IPS-NIHi7 (cell line): ENCODE data around the gene MTG2.

Experiments
- DNase-seq: peaks from one replicate; pipeline ENCODE4 v3.0.0; 2012; ENCODE audit warnings: mixed read lengths; ENCODE audit errors: extremely low spot score

MTG2 gene

GRCh38 chr20:62183426-62184142, 756 bp downstream of the MTG2 start:
- DNase-seq = no peak

GRCh38 chr20:62186096-62186426, 3.2 kb downstream of the MTG2 start:
- no peak for DNase-seq

DNA sequence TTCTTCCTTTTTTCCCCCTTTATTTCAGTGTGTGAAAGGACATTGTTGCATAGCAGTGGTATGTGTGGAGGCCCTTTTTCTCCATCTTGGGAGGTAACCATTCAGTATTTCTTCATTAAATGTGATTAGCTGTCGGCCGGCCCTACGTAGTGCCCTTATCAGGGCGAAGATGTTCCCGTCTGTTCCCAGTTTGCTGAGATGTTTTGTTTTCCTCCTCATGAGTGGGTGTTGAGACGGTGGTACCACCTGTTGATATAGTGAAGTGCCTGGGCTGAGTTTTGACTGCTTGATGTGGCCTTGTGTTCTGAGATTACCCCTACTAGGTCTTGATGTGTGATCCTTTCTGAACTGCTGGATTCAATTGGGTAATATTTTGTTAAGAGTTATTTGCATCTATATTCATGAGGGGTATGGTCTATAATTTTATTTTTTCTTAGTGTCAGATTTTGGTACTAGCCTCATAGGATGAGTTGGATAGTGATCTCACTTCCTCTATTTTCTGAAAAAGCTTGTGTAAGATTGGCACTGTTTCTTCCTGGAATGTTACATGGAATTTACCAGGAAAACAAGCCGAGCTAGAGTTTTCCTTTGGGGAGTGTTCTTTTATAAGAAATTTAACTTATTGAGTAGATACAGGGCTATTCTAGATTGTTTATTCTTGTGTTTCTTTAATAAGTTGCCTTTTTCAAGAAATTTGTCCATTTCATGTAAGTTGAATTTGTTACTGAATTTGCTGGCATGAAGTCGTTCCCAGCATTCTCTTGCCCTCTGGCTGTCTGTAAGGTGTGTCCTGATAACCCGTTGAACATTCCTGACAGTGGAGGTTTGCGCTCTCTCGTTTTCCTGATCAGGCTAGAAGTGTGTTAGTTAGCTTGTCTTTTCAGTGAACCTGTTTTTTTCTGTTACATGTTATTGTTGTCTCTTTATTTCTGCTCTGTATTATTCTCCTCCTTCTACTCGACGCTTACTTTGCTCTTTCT, 4.3 kb downstream of the MTG2 start:
- no peak for DNase-seq

DNA sequence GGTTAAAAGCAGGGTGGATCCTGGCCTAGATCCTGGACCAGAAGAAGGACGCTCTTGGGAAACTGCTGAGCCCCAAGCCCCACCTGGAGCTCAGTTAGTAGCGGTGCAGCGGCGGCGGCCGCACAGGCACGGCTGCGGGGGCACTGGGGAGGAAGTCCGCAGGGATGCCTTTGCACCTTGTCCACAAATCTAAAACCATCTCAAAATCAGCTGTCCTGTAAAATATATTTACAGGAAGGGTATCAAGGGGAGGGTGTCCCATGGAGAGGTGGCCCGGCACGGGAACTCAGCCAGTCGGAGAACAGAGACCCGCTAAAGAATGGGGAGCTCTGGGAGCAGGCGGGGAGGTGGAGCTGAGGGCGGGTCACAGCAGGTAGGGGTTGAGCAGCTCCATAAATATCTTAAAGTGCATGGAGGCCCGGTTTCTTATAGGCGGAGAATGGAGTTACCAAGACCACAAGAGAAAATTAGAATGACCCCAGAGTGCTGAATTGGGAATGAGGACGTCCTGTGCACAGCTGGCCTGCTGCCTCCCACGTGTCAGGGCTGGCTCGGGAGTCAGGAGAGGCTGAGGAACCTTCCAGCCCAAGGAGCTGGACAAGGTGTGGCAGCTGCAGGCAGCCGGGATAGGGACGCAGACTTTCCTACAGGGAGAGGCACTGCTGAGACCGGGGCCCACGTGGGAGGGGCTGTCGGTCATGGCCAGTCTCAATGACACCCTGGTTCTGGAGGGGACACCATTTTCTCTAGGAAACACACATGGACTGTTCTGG, 8.0 kb downstream of the MTG2 start:
- no peak for DNase-seq

DNA sequence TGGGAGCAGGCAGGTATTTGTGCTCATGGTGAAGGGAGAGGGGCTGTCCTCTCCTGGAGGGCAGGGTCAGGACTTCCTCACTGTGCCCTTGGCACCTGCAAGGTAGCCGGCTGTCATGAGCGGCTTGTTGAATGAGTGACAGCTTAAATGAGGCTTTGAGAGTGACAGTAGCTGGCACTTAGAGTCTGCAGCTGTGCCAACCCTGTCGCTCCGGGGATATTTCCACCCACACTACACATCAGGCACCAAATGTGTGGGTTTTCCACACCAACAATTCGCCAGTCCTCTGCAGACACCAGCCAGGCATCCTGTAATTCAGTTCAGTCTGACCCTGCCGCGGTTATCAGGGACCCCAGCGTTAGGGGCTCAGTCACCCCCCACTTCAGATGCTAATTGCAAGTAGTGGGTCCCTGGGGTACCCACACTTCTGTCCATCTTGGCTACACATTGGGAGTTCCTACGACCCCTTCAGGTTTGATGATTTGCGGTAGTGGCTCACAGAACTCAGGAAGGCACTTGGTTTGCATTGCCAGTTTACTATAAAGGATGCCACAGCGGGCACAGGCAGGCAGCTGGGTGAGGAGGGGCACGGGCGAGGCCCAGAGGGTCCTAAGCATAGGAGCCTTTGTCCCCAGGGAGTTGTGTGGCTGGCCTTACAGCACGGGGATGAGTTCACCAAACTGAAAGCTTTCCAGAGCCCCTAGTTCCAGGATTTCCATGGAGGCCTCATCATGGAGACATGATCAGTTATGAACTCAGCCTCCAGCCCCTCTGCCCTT, 9.1 kb downstream of the MTG2 start:
- DNase-seq = no peak

GRCh38 chr20:62192635-62193034, 9.8 kb downstream of the MTG2 start:
- DNase-seq = no peak

DNA sequence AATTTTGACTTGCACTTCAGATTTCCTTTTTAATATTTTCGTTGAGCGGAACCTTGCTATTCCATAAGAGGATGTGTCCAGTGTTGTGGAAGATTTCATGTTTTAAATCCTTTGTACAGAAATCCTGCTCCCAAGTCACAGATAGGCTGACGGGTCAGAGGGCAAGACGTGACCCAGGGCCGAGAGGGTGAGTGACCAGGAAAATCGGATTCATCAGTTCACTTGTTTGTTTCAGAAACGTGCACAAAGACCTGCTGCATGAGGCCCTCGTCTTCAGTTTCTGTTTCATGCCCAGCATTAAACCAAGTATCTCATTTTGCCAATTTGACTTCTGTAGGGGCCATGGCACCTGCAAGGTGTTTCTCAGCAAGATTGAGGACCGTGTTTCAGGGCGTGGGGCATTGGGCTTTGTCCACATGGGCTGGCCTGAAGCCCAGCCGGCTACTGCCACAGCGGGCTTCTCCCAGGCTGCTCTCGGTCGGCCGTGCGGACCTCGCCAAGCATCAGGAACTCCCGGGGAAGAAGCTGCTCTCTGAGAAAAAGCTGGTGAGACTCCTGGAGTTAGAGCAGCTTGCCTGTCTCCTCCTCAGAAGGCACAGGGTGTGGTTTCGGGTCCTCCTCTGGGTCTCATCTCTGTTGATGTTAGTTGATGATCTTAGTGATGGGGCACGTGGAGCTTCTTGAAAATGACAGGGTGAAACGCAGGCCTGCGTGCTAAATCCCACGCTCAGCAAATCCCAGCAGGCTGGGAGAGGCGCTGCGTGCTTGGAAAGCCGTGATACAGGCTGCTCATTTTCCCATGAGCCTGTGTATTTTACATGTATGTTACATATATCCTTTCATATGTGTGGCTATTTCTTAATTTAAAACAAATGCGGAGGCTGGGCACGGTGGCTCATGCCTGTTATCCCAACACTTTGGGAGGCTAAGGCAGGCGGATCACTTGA, 10.5 kb downstream of the MTG2 start:
- no peak for DNase-seq

GRCh38 chr20:62195075-62195405, 12.2 kb downstream of the MTG2 start:
- no peak for DNase-seq

GRCh38 chr20:62195736-62196135, 12.9 kb downstream of the MTG2 start:
- no peak for DNase-seq

GRCh38 chr20:62196286-62196685, 13.5 kb downstream of the MTG2 start:
- DNase-seq = no peak

- DNase-seq = no peak
These were observed 14.5 kb downstream of the MTG2 start for GRCh38 chr20:62197311-62197710.

GRCh38 chr20:62197801-62198200, 15.0 kb downstream of the MTG2 start:
- DNase-seq = no peak

DNA sequence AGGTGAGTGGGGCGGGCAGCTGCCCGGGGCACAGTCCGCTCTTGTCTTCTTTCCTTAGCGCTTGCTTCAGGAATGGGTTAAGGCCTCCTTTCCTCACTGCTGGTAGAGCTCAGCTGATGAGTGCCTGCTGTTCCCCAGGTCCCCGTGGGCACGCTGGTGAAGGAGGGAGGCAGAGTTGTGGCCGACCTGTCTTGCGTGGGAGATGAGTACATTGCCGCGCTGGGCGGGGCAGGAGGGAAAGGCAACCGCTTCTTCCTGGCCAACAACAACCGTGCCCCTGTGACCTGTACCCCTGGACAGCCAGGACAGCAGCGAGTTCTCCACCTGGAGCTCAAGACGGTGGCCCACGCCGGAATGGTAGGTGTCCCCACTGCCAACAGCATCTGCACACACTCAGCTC, 15.7 kb downstream of the MTG2 start:
- no peak for DNase-seq

GRCh38 chr20:62198931-62199330, 16.1 kb downstream of the MTG2 start:
- no peak for DNase-seq

DNA sequence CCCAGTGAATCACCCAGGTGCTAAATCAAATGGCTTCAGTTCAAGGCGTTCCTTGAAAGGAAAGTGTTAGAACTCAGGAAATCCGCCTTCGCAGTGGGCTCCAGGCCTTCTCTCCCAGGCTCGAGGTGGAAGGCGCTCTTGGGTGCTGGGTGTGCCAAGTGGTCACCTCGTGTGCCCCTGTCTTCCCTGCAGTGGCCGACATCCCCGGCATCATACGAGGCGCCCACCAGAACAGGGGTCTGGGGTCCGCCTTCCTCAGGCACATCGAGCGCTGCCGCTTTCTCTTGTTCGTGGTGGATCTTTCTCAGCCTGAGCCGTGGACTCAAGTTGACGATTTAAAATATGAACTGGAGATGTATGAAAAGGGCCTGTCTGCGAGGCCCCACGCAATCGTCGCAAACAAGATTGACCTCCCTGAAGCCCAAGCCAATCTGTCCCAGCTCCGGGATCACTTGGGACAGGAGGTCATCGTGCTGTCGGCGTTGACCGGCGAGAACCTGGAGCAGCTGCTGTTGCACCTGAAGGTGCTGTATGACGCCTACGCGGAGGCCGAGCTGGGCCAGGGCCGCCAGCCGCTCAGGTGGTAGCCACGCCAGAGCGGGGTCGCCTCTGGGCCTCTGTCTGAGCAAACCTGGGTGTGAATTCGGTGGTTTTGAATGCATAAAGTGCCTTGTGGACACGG, 17.8 kb downstream of the MTG2 start:
- DNase-seq = no peak

GRCh38 chr20:62201173-62202082, 18.6 kb downstream of the MTG2 start:
- DNase-seq = no peak

- no peak for DNase-seq
These were observed 19.2 kb downstream of the MTG2 start for GRCh38 chr20:62202083-62202395.

GRCh38 chr20:62202676-62203377, 20.0 kb downstream of the MTG2 start:
- DNase-seq = no peak
